HepG2 (cell line): ENCODE measurements around the gene MOCS2. TPM values are rescaled to one million over a fixed set of nuclear protein-coding genes. Genes with fewer than 3 reads are reported as not detected.

Source experiments
- AFF4 ChIP-seq: sonication (generic); formaldehyde crosslinking; IDR thresholded peaks from 2 replicates; pipeline ENCODE4 v1.4.0; 2020; ENCODE audit warnings: missing genetic modification reagents
- CENPT ChIP-seq: sonication (generic); formaldehyde crosslinking; IDR thresholded peaks from 2 replicates; pipeline ENCODE4 v1.8.0; 2022; ENCODE audit warnings: low read depth, mild to moderate bottlenecking, moderate library complexity, missing genetic modification reagents
- GTF3A ChIP-seq: sonication (generic); formaldehyde crosslinking; conservative IDR thresholded peaks from 2 replicates; pipeline ENCODE4 v1.4.0; 2020; ENCODE audit warnings: mild to moderate bottlenecking, missing genetic modification reagents
- HDAC1 ChIP-seq: sonication (generic); formaldehyde crosslinking; IDR thresholded peaks from 2 replicates; pipeline ENCODE4 v1.5.1; 2020; ENCODE audit warnings: mild to moderate bottlenecking, missing genetic modification reagents
- IRF2 ChIP-seq: IDR thresholded peaks from 2 replicates; pipeline ENCODE4 v1.6.1; 2018; ENCODE audit warnings: missing genetic modification reagents, missing compliant biosample characterization
- ISL2 ChIP-seq: sonication (generic); formaldehyde crosslinking; IDR thresholded peaks from 2 replicates; pipeline ENCODE4 v1.5.0; 2020; ENCODE audit warnings: missing genetic modification reagents
- KLF16 ChIP-seq, 2 experiments: sonication (generic) in 1 of 2; formaldehyde crosslinking in 1 of 2; IDR thresholded peaks; 2 replicates each; pipeline versions ENCODE4 v1.6.1 to v1.8.0; 2016 to 2023; ENCODE audit warnings: missing genetic modification reagents in 2 of 2, missing compliant biosample characterization in 1 of 2
- MAFF ChIP-seq: IDR thresholded peaks from 2 replicates; pipeline ENCODE4 v1.6.1; 2011; ENCODE audit warnings: low read depth, low read length, improper control_type of control experiment
- TGIF2 ChIP-seq: IDR thresholded peaks from 2 replicates; pipeline ENCODE4 v1.6.1; 2016; ENCODE audit warnings: control low read depth, missing compliant biosample characterization
- TRIM24 ChIP-seq: sonication (generic); formaldehyde crosslinking; IDR thresholded peaks from 2 replicates; pipeline ENCODE4 v1.8.0; 2022; ENCODE audit warnings: mild to moderate bottlenecking, missing genetic modification reagents
- ZBTB20 ChIP-seq: sonication (generic); formaldehyde crosslinking; IDR thresholded peaks from 2 replicates; pipeline ENCODE4 v1.8.1; 2023; ENCODE audit warnings: missing genetic modification reagents, low read depth, mild to moderate bottlenecking, borderline replicate concordance
- ZBTB7A ChIP-seq: sonication (generic); formaldehyde crosslinking; IDR thresholded peaks from 2 replicates; pipeline ENCODE4 v1.8.0; 2022; ENCODE audit warnings: mild to moderate bottlenecking, missing genetic modification reagents
- ZFP37 ChIP-seq: sonication (generic); formaldehyde crosslinking; IDR thresholded peaks from 2 replicates; pipeline ENCODE4 v1.4.0; 2020; ENCODE audit warnings: missing genetic modification reagents, borderline replicate concordance
- ZNF547 ChIP-seq: sonication (generic); formaldehyde crosslinking; IDR thresholded peaks from 2 replicates; pipeline ENCODE4 v1.5.1; 2020; ENCODE audit warnings: mild to moderate bottlenecking, missing genetic modification reagents
- ZNF572 ChIP-seq: sonication (generic); formaldehyde crosslinking; IDR thresholded peaks from 2 replicates; pipeline ENCODE4 v1.5.1; 2020; ENCODE audit warnings: mild to moderate bottlenecking, missing genetic modification reagents
- ZNF577 ChIP-seq: sonication (generic); formaldehyde crosslinking; IDR thresholded peaks from 2 replicates; pipeline ENCODE4 v1.4.0; 2020; ENCODE audit warnings: mild to moderate bottlenecking, low read depth, missing genetic modification reagents, borderline replicate concordance
- ZNF609 ChIP-seq: sonication (generic); formaldehyde crosslinking; IDR thresholded peaks from 2 replicates; pipeline ENCODE4 v1.4.0; 2020; ENCODE audit warnings: mild to moderate bottlenecking, missing genetic modification reagents, borderline replicate concordance
- ZNF878 ChIP-seq: sonication (generic); formaldehyde crosslinking; IDR thresholded peaks from 2 replicates; pipeline ENCODE4 v1.8.1; 2023; ENCODE audit warnings: mild to moderate bottlenecking, missing genetic modification reagents, moderate library complexity
- ZNF883 ChIP-seq: sonication (generic); formaldehyde crosslinking; IDR thresholded peaks from 2 replicates; pipeline ENCODE4 v1.5.1; 2020; ENCODE audit warnings: mild to moderate bottlenecking, missing genetic modification reagents; ENCODE audit errors: not compliant biosample characterization
- ZSCAN9 ChIP-seq: IDR thresholded peaks from 2 replicates; pipeline ENCODE4 v1.6.1; 2016; ENCODE audit warnings: borderline replicate concordance
- polyA plus RNA-seq, 8 experiments: library from polyadenylated mRNA; depleted of rRNA in 3 of 8; stranded (reverse) in 7 of 8; unstranded in 1 of 8; fragments of >200 nt; fragmentation: Illumina TruSeq in 4 of 8; extraction: Trizol in 4 of 8; gene quantifications; 2 replicates each; pipeline versions ENCODE4 v1.2.1 to v1.2.3, GENCODE V29; 2011 to 2016; ENCODE audit warnings: low read depth in 4 of 8, missing spikeins in 1 of 8, mixed read lengths in 1 of 8; ENCODE audit not compliant: insufficient read depth in 1 of 8
- total RNA-seq, 5 experiments: library from RNA; depleted of rRNA; stranded (reverse); fragments of >200 nt; fragmentation: Illumina TruSeq; extraction: Trizol; gene quantifications; 2 replicates each; pipeline ENCODE4 v1.2.3, GENCODE V29; 2016; ENCODE audit warnings: low read depth in 1 of 5

MOCS2 gene
- total and polyA plus RNA-seq, 2 of the 13 experiments (the other 11 are each of a cell fraction or from before 2014, with no cell fraction given), result 19.2 to 41.9 TPM

- TF ChIP-seq ZNF609 (CRISPR knock-in tag), result peak; percentile 60
- peak; percentile 53; the same call in 1 of the 2 replicates for TF ChIP-seq TGIF2
- 0 out of 2 replicates have a peak, but pooled peaks have one; percentile 40 for TF ChIP-seq ZNF547 (CRISPR knock-in tag)
- TF ChIP-seq TRIM24 (CRISPR knock-in tag), result no peak
- TF ChIP-seq GTF3A (CRISPR knock-in tag), result 0 out of 2 replicates have a peak, but pooled peaks have one; percentile 44
- no peak for TF ChIP-seq ZNF577 (CRISPR knock-in tag)
- TF ChIP-seq HDAC1 (CRISPR knock-in tag), result peak; percentile 80
- TF ChIP-seq ZNF878 (CRISPR knock-in tag), result peak; percentile 36; the same call in 1 of the 2 replicates
- TF ChIP-seq KLF16 (CRISPR knock-in tag; IDR thresholded peaks at IDR 0.05), result peak in 1 of 2 experiments; percentile 69; a peak in 1 of 4 replicates
- TF ChIP-seq ZFP37 (CRISPR knock-in tag), result peak; percentile 45; the same call in 1 of the 2 replicates
- TF ChIP-seq ZNF883 (CRISPR knock-in tag), result peak; percentile 50
- no peak for TF ChIP-seq CENPT (CRISPR knock-in tag)
- TF ChIP-seq ZBTB7A (CRISPR knock-in tag), result 0 out of 2 replicates have a peak, but pooled peaks have one; percentile 8
- TF ChIP-seq IRF2 (CRISPR knock-in tag), result peak; percentile 27; the same call in 1 of the 2 replicates
- peak; percentile 92 for TF ChIP-seq ZSCAN9 (CRISPR knock-in tag)
- peak; percentile 72; the same call in 1 of the 2 replicates for TF ChIP-seq AFF4
- peak; percentile 33; the same call in 1 of the 2 replicates for TF ChIP-seq ZBTB20 (CRISPR knock-in tag)
- TF ChIP-seq ISL2 (CRISPR knock-in tag), result no peak
- peak; percentile 88; the same call in 1 of the 2 replicates for TF ChIP-seq ZNF572 (CRISPR knock-in tag)
- no peak for TF ChIP-seq MAFF
Measured at GRCh38 chr5:53109443-53110127, at the start of gene MOCS2 (continued).
